Hematopoietic multipotent progenitor cell treated with erythropoietin and hydrocortisone succinate and interleukin-3 and kit ligand, for 17 days (in vitro differentiated cells): Measurements from ENCODE around the gene CELF2.
"Not testable (repeated sequence)": the region's sequence is repeated elsewhere in the genome, so short reads cannot be mapped to it uniquely, and the experiment has no call there.

Experiments used
- DNase-seq: peaks from one replicate; pipeline ENCODE4 v3.0.0-alpha.2; 2015; ENCODE audit warnings: low spot score

Gene CELF2

DNA sequence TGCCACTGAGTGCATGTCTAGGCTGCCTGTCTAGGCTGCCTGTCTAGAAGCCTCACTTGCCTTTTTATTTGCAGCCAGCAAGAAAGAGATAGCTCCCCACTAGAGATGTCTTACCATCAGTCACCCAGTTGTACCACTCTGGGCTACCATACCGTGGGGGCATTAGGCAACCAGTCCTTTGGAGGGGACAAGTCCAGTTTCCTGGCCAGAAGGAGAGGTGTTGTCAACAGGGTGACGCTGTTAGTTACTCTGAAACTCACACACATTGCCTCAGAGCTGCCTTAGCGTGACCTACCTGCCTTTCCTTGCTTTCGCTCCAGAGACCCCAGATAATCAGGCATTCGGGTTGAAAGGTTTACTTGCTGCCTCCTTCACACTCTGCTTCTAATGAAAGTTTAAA is 155.4 kb downstream of the CELF2 start:
- no peak for DNase-seq

DNA sequence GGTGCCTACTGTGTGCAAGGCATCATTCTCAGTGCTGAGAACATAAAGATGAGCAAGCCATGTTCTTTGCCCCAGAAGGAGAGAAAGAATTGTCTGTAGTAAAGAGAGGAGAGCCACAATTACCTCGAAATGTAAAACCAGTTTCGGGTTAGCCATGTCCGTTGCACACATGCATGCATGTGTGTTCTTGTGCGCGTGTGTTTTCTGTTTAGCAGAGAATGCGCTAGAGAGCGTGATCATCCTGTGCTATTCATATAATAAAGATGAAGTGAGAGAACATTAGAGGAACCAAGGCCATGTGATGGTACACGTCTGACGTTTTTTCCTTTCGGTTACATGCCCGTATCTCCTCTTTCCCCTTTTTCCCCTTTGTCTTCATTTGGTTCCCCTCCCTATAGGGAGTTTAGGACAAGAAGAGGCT is 158.2 kb downstream of the CELF2 start:
- no peak for DNase-seq

DNA sequence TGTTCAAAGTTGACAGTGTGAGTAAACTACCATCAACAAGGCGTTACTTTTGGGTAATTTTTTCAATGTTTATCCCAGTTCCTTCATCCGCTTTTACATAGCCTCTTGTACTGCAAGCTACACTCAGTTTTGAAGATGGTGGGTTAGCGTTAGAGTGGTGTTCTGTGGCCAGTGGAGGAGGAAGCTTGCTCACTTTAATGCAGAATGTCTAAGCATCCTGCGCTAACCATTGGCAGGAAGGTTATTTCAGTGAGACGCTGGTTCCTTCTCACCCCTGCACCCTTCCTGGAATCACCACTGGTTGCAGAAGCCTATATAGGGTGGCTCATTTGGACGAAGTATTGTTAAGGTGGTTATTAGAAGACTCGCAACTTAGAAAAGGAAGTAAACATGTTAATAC is 159.1 kb downstream of the CELF2 start:
- DNase-seq = no peak

DNA sequence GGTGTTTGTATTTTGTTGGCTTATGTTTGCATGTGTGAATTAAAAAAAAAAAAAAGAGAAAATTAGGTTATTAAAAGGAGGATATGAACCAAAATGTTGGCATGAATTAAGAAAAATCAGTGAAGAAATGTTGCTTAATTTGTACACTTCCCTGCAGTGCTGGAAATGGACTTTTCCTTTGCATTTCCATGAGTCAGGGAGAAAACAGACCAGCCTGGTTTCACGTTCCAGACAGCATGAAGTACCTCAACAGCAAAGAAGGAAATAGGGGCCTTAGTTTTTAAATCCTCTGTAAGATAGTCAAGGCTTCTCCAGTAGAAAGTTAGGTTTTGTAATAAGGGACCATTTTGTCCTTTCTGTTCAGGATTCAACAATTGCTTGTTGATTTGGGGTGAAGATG is 159.7 kb downstream of the CELF2 start:
- DNase-seq = no peak

DNA sequence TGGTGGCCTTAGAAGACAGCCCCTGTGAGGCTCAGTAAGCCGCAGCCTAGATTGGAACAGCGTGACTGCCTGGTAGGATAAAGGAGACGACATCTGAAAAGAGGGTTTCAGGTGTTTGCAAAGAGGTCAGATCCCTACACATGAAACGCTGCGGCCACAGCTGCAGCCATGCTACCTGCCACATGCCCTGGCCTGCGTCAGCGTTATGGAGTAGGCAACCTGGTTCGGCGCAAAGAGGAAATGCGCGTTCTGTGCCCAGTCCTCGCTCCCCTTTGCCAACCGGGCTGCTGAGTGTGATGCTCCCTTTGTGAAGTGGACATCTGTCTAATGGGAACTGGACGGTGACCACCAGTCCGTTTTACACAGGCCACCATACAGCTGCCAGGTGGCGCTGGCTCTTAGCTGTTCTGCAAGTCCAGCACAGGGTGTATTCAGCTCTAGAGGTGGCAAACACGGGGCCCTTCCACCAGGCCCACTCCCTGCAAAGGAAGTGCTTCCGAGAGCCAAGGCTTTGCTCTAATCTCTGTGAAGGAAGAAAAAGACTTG is 160.3 kb downstream of the CELF2 start:
- DNase-seq = no peak

DNA sequence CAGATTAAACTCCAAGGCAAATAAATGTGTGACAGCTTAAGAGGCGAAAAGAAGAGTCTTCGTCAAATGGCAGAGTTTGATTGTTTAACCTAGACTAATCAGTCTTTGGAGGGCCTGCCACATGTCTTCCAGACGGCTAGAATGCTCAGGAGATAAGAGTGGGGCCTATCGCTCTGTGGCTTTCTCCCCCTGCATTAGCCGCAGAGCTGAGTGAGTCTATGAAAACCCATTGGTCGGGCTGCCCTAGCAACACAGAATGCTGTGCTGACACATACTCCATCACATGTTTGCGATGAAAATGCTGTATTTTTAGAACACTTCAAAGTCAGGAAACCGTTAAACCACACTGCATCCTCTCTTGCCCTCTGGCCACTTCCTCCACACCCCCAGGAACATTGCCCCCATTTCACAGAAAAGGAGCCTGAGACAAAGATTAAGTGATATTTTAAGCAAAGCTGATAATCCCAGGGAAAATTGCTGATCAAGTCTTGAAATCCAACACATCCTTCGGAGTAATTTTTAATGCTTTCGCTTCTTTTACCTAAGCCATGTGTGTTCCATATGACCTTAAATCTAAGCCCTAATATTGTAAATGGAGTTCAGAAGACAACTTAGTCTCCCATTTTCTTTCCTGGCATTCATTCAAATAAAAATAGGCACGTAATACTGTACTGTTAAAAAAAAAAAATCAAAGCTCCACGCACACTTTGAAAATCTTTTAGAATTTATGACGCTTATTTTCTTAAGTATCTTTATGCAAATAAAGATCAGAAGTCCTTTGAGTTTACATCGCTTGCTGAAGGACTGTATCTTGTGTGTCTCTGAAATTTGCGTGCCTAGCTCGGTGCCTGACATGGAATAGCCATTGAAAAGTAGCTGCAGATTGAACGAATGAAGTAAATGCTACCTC is 161.2 kb downstream of the CELF2 start:
- peak; percentile 8 for DNase-seq

DNA sequence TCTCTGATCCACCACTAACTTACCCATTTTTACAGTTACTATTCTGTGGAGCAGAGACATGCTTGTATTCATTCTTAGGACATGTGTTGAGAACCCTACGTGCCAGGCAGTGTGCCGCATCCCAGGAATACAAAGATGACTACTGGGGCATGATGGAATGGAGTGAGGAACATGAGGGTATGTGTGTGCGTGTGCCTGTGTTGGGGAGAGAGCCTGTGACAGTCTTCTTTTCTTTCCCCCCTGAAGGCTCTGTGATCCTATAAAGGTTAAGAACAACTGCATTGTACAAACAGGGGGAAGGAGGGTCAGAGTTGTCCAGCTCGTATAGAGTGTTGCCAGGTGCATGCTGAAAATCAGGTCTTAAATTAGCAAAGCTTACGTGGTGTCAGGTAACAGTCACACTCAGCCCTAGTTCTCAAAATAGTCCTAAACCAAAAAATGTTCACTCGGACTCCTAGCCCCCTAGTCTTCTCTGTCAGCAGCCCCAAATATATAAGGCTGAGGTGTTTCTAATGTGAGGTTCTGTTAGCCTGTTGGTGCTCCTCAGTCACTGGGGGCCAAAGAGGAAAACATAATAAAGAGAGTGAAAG is 161.9 kb downstream of the CELF2 start:
- no peak for DNase-seq

DNA sequence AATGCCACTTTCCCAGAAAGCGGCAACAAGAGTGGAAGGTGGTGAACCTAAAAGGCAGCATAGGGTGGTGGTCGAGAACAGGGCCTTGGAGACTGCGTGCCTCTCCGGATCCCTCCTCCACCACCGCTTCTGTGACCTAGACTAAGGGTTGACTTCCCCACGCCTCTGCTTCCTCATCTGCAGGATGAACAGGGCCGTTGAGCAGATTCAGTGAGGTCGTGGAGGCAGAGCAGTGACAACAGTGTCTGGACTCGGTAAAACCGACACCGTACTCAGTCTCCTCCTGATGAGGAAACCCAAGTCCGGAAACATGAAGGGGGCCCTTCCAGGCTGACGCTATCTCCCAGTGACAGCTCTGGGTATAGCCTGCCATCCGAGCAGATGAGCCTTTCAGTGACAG is 162.6 kb downstream of the CELF2 start:
- no peak for DNase-seq

DNA sequence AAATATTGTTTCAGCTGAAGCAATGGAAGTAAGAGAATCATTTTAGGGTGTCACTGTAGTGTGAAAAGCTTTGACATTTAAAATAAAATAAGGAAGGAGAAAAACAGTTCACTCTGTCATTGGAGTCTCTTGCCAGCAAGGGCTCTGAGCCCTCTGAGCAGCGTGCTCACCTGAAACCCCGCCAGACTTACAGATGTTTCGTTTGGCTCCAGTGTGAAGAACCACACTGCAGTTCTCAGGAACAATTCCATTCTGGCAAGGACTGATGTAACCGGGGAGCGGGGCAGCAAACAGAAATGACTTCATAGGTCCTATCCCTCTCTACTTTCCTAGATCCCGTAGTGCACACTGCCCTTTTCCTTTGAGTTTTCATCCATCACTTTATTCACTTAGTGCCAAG is 164.3 kb downstream of the CELF2 start:
- no peak for DNase-seq

DNA sequence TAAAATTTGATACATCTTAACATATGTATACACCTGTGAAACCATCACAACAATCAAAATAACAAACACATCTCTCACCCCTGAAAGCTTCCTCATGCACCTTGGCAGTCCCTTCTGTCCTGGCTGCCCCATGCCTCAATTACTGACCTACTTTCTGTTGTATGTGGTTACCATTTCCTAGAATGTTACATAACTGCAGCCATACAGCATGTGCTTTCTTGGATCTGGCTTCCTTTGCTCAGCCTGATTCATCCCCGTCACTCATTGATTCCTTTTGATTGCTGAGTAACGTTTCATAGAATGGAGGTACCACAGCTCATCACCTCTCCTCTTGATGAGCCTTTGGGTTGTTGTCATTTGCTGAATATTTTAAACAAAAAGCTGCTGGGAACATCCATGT is 165.3 kb downstream of the CELF2 start:
- no peak for DNase-seq

DNA sequence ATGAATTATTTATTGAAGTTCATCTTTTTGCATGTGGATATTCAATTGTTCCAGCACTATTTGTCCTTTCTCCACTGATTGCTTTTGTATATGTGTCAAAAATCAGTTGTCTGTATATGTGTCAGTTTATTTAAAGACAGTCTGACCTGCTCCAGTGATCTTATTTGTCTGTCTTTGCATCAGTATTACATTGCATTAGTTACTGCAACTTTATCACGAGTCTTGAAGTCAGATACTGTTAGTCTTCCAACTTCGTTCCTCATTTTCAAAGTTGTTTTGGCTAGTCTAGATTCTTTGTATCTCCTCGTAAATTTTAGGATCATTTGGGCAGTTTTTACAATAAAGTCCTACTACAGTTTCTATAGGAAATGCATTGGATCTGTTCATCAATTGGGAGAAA is 166.4 kb downstream of the CELF2 start:
- DNase-seq = no peak

DNA sequence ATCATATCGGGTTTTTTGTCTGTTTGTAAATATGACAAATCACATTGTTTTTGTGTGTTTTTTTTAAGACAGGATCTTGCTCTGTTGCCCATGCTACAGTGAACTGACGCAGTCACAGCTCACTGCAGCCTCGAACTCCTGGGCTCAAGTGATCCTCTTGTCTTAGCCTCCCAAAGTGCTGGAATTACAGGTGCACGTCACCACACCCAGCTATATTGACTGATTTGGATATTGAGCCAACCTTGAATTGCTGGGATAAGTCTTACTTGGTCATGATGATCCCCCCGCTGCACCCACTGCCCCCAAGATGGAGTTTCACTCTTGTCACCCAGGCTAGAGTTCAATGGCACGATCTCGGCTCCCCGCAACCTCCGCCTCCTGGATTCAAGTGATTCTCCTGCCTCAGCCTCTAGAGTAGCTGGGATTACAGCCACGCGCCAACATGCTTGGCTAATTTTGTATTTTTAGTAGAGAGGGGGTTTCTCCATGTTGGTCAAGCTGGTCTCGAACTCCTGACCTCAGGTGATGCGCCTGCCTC is 167.5 kb downstream of the CELF2 start:
- DNase-seq = not testable (repeated sequence)

DNA sequence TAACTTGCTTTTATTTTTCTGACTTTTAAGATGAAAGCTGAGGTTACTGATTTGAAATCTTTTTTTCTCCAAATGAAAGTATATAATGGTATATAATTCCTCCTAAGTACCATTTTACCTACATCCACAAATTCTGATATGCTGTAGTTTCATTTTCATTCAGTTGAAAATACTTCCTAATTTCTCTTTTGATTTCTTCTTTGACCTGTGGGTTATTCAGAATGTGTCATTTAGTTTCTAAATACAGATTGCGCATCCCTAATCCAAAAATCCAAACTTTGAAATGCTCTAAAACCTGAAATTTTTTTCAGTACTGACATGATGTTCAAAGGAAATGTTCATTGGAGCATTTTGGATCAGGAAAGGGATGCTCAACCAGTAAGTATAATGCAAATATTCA is 168.7 kb downstream of the CELF2 start:
- no peak for DNase-seq

DNA sequence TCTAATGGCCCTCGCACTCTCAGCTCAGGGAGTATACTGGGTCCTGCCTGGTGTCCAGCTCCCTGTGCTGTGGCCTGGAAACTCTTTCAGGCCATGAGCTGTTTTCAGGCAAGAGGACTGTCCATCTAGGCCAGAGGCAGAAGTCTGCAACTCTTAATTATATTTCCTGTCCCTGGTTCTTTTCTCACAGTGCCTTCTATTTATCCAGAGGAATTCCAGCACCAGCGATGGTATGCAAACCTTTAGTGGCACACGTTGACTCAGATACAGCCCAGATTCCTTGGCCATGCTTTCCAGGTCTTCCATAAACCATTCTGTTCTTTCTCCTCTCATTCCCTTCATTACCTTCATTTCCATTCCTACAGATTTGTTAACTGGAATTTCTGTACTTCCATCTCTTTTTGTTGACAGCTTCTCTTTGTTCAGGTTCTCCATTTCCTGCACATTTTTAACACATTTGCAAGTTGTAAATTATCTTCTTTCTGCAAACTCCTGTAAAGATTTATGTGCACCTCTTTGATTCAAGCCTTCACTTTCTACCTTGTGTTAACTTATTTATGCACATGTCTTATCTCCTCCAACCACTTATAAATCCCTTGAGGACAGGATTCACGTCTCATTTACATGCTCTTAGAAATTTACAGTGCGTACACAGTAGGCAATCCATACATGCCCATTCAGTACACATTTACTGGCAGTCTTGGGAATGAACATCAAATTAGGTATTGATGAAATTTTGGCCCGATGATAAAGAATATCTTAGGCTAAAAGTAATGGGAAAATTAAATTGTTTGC is 172.1 kb downstream of the CELF2 start:
- no peak for DNase-seq

DNA sequence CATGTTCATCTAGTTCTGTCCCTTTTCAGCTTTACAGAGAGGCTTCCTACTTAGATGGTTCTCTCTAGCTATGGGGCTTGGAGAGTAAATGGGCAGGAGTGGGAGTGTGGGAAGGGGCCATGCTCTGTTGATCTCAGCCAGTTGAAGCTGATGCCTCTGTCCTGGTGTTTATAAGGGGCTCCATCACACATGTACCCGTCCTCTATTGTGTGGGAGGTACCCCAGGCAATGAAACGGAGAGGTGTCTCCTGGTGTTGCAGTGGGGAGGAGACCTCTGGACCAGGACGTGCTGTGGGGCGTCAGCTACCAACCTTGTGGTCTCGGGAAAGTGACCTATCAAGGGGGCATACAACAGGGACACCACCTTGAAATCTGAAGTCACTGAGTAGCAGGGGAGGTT is 173.5 kb downstream of the CELF2 start:
- no peak for DNase-seq

DNA sequence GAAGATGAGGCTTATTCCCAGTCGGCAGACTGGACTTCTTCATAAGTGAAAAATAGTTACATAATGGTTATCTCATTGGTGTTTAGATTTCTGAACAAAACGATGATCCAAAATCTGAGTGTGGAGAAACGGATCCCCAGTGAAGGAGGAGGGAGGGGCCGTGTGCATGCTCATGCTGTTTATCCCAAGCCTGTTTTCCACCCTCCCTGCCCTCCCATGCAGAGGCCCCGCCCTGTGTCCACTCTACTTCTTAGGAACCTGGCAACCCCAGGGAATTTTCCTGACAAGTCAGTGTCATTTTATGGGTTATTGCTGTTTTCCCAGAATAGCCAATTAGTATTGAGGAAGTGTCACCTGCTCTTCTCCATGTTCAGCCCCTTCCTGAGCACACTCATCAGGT is 174.0 kb downstream of the CELF2 start:
- DNase-seq = no peak

DNA sequence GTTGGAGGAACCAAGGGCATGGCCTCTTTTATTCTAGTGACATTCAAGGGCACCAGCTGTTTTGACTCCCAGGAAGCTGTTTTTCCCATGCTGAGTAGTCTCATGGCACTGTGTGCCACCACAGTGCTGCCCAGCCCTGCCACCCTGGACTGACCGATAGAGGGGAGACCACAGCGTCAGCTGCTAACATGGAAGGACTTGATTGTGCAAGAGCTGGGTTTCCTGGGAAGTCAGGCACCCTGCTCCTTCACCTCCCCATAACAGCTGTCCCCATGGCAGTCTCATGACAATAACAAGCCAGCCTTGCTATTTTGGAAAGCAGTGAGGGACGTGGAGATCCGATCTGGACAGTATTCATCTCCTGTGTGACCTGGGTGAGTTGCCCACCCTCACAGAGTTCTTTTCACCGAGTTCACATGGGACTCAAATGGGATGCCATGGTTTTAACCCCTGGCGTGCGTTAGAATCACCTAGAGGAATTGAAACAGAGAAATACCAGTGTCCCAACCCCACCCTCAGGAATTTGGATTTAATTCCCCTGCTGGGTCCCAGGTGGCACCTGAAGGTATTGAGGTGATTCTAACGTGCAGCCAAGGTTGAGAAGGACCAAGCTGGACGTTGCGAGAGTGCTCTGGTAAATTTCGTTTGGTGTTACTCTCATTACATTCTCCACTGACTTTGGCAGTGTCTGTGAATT is 174.8 kb downstream of the CELF2 start:
- no peak for DNase-seq

DNA sequence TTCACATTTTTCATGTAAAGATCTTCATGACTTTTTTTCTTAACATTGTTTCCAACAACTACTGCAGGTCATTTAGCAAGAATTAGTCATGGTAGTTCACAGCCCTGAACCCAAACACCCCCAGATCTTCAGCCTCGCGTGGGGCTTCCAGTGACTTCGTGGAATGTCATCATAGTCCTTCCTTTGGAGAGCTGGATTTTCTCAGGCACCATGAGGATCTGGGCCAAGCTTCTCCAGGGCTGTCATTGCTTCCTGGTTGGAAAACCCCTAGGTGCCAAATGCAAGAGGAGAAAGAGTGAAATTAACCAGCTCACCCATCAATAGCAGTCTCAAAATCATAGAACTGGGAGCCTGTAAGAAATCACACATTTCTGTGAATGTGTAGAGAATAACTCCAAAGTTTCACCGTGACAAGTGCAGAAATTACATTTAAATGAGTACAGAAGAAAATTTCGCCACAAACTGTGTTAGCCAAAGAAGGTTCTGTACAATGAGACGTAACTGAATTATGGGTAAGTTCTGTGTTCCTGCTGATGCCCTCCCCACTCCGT is 175.4 kb downstream of the CELF2 start:
- no peak for DNase-seq

DNA sequence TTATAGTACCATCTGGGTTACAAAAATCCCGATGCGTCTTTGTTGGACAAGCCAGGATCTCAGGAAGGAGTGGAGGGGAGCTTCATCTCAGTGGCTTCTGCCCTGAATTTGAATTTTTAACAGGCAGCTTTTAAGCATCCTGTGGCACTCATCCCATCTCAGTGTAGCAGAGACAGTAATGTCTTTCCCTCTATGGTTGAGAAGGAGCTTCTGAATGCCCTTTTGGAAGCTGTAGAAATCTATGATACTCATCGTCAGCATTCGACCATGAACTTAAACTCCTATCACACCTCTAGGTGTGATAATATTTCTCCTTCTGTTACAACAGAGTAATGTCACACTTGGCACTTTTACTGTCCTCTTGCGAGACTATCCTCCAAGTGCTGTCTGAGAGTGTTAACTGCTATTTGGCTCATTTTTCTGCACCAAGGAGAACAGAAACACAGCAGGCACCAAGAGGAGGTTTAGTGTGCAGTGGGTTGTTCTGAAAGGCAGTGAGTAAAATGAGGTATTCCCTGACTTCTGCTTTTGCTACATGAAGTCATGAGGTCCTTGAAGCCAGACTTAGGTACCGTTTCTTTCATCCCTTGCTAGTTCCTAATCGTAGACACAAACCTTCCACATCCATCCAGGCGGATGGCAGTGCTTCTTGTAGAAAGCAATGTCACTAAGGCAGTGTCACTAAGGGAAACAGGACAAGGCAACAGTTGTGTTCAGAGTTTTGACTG is 177.4 kb downstream of the CELF2 start:
- DNase-seq = no peak

DNA sequence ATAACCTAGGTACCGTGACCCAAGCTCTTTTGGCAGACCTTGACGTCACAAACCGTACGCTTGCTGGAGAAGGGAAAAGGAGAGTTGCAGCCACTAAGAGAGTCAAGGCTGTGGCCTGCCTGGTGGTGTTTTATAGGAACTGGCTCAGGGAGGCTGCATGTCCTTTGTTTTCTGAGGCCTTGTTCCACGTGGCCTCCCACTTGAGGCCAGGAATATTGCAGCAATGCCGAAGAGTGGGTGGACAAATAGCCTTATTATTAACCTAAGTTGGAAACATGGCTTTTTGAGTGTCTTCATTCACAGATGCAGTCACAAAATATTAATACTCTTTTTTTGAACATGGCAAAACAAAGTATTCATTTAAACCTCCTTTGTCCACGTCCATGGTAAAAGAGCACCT is 178.0 kb downstream of the CELF2 start:
- DNase-seq = no peak

DNA sequence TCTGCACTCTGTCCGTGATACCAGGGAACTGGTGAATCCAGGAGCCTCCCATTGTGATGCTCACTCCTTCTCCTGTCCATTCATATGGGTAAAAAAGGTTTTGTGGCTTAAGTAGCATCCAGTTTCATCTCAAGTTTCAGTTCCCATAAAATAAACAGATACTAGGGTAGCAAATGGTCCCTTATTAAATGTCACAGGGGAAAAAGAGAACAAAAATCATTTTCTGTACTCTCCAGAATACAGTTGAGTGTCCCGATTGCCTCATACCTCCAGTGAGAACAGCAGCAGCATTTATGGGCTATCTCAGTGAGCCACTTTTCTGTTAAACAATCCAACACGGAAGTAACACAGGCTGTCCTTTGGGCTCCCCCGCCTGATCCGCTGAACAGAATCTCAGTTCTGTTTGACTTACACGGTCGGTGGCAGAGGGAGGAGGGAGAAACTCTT is 179.6 kb downstream of the CELF2 start:
- no peak for DNase-seq
